Lung (tissue), 12 donors: Measurements from ENCODE around the gene STIM2. TPM values are rescaled to one million over a fixed set of nuclear protein-coding genes. Genes with fewer than 3 reads are reported as not detected.

Source experiments
- ATAC-seq: fragments of 200-7000 bp; cut with Tn5 transposase; one replicate; pipeline ENCODE4 v1.9.1; 2020; ENCODE audit warnings: moderate number of reproducible peaks; ENCODE audit not compliant: insufficient read depth, low FRiP score
- DNase-seq, 3 donors: peaks; one replicate each; pipeline ENCODE4 v3.0.0-alpha.2; 2013 to 2017
- H3K27ac ChIP-seq, 2 donors: one replicate each; pipeline ENCODE4 v1.5.1; 2013; ENCODE audit warnings: mild to moderate bottlenecking in 2 of 2, moderate library complexity in 2 of 2, control low read depth in 1 of 2, inconsistent platforms in 1 of 2, low read depth in 1 of 2, low read length in 1 of 2
- H3K27me3 ChIP-seq, 3 donors: one replicate each; pipeline ENCODE4 v1.5.1; 2013; ENCODE audit warnings: low read length in 2 of 3; ENCODE audit not compliant: control insufficient read depth in 3 of 3, insufficient read depth in 3 of 3
- H3K36me3 ChIP-seq, 4 donors: one replicate each; pipeline ENCODE4 v1.5.1; 2013; ENCODE audit warnings: low read length in 4 of 4, mild to moderate bottlenecking in 1 of 4, moderate library complexity in 1 of 4; ENCODE audit not compliant: control insufficient read depth in 4 of 4, insufficient read depth in 4 of 4
- H3K4me1 ChIP-seq, 5 donors: one replicate each; pipeline ENCODE4 v1.5.1; 2013; ENCODE audit warnings: low read length in 5 of 5, mild to moderate bottlenecking in 2 of 5, moderate library complexity in 1 of 5; ENCODE audit not compliant: control insufficient read depth in 5 of 5, insufficient read depth in 5 of 5
- H3K4me3 ChIP-seq: one replicate; pipeline ENCODE4 v1.5.1; 2013; ENCODE audit warnings: mild to moderate bottlenecking, control low read depth, moderate library complexity
- H3K9ac ChIP-seq, 2 donors: one replicate each; pipeline ENCODE4 v1.5.1; 2013; ENCODE audit warnings: low read length in 2 of 2, control low read depth in 1 of 2; ENCODE audit not compliant: insufficient read depth in 1 of 2
- H3K9me3 ChIP-seq, 4 donors: one replicate each; pipeline ENCODE4 v1.5.1; 2013; ENCODE audit warnings: low read length in 3 of 4, mild to moderate bottlenecking in 1 of 4, moderate library complexity in 1 of 4; ENCODE audit not compliant: control insufficient read depth in 4 of 4, insufficient read depth in 3 of 4
- WGBS, 2 donors: extraction: QIAGEN DNeasy Blood & Tissue Kit; methylation state at CpG; one replicate each; pipeline ENCODE4 v1.1.7; 2013; 5-methylcytosine and 5-hydroxymethylcytosine counted together
- polyA plus RNA-seq, 2 donors: library from polyadenylated mRNA; stranded (reverse); fragments of 200-250 nt; gene quantifications; one replicate each; pipeline ENCODE4 v1.2.1, GENCODE V29; 2013
- total RNA-seq, 2 donors: library from RNA; depleted of rRNA in 1 of 2; stranded (reverse); fragments of >200 nt in 1 of 2; gene quantifications; one replicate each; pipeline ENCODE4 v1.2.1, GENCODE V29; 2014 to 2021
- TF ChIP-seq, protein P1 (sequence below): IDR thresholded peaks from 2 replicates; pipeline ENCODE4 v1.5.1; 2012; ENCODE audit warnings: mild to moderate bottlenecking; ENCODE audit errors: control extremely low read depth, extremely low read depth
- donor health status: control.
- donor health status: control.
- donor health status: Bipolar disorder and iron deficiency.
- donor health status: healthy.
- donor health status: DM: yes; HTN: yes; CAD: no.

STIM2 gene
- total and polyA plus RNA-seq, 4 donors = 12.7 to 35.5 (median 25.9) TPM

DNA sequence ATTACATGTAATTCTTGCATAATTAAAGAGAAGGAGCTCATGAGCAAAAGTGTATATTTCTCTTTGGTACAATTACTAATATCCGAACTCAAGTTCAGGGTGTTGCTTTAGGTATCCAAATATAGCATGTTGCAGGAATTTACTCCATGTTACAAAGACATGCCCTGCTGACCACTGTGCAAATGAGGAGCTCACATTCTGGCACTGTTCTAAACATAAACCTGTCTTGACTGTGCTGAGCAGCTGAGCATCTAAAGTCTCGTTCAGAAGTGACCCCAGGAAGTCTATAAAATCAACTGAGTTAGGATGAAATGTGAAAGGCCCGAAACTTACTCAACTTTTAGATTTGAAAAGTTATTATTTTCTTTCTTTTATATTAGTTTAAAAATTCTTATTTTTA is 124.3 kb downstream of the STIM2 start:
- Histone ChIP-seq H3K4me3 (no peak overlapping the region), H3K4me1 (peaks cover 0 to 5% (median 4%) of the 10 kb centered on the region in 5 donors), H3K27me3 (no peaks in the 10 kb centered on the region), H3K9ac (no peak overlapping the region), H3K27ac (no peak overlapping the region), H3K36me3 (no peaks in the 10 kb centered on the region), H3K9me3 (no peaks in the 10 kb centered on the region)
- no peak for ATAC-seq
- no peak for DNase-seq
- TF ChIP-seq, protein P1, sequence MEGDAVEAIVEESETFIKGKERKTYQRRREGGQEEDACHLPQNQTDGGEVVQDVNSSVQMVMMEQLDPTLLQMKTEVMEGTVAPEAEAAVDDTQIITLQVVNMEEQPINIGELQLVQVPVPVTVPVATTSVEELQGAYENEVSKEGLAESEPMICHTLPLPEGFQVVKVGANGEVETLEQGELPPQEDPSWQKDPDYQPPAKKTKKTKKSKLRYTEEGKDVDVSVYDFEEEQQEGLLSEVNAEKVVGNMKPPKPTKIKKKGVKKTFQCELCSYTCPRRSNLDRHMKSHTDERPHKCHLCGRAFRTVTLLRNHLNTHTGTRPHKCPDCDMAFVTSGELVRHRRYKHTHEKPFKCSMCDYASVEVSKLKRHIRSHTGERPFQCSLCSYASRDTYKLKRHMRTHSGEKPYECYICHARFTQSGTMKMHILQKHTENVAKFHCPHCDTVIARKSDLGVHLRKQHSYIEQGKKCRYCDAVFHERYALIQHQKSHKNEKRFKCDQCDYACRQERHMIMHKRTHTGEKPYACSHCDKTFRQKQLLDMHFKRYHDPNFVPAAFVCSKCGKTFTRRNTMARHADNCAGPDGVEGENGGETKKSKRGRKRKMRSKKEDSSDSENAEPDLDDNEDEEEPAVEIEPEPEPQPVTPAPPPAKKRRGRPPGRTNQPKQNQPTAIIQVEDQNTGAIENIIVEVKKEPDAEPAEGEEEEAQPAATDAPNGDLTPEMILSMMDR = no peak
- 82 to 84% methylated on average over 3 of the region's 3 CpGs for WGBS, 2 donors

DNA sequence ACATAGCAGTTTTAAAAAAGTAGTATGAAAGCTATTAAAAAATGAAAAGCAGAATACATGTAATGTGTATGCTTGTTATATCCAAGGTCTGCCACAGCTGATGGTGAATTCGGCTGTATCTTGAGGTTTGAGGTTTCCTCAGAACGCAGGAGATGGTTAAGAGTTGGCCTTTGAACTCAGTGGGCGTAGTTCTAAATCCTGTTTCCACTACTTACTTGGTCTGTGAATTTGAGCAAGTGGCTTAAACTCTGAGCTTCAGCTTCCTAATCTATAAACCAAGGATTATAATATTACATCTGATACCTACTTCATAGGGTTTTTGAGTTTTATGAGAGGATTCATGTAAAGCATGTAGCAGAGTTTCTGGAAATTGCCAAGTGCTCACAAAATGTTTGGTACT is 125.2 kb downstream of the STIM2 start:
- TF ChIP-seq, protein P1 = no peak
- Histone ChIP-seq H3K27me3 (no peaks in the 10 kb centered on the region), H3K27ac (no peak overlapping the region), H3K36me3 (no peaks in the 10 kb centered on the region), H3K9me3 (no peaks in the 10 kb centered on the region), H3K9ac (no peak overlapping the region), H3K4me1 (peaks cover 0 to 5% (median 4%) of the 10 kb centered on the region in 5 donors), H3K4me3 (no peak overlapping the region)
- DNase-seq (no peak), ATAC-seq (no peak)
- WGBS, 2 donors = 38 to 52% methylated on average over 3 of the region's 3 CpGs

DNA sequence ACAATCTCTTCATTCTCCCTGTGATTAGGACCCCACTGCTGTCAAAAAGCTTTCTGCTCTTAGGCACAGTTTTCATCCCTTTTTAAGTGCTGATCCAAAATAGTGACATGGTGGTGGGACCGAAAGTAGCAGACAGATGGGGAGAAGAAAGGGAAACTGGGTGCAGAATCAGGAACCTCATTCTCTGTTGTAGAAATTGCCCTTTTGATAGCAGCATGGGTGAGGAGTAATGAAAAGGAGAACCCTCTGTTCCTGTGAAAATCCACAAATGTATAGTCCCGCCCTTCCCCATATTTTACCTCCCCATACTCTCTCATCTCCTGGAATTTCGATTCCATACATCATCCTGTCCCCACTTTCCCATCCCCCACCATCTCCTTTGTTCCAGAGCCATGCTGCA is 126.5 kb downstream of the STIM2 start:
- DNase-seq = no peak
- Histone ChIP-seq H3K9me3 (no peaks in the 10 kb centered on the region), H3K9ac (no peak overlapping the region), H3K27ac (no peak overlapping the region), H3K27me3 (no peaks in the 10 kb centered on the region), H3K36me3 (no peaks in the 10 kb centered on the region), H3K4me3 (no peak overlapping the region), H3K4me1 (peaks cover 0 to 9% (median 4%) of the 10 kb centered on the region in 5 donors)
- ATAC-seq = no peak
- TF ChIP-seq, protein P1 = no peak
- WGBS, 2 donors = 94 to 97% methylated on average over 3 of the region's 3 CpGs

DNA sequence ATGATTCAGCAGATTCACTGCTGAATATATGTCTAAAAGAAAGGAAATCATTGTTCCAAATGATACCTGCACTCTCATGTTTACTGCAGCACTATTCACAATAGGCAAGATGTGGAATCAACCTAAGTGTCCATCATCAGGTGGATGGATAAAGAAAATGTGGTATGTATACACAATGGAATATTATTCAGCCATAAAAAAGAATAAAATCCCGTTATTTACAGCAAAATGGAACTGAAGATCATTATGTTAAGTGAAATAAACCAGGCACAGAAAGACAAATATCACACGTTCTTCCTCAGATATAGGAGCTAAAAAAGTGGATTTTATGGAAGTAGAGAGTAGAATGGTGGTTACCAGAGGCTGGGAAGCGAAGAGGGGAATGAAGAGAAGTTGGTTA is 130.4 kb downstream of the STIM2 start:
- no peak for ATAC-seq
- no peaks in the 10 kb centered on the region for H3K36me3 ChIP-seq
- peaks cover 0 to 32% (median 15%) of the 10 kb centered on the region in 5 donors for H3K4me1 ChIP-seq
- no peak overlapping the region for H3K4me3 ChIP-seq
- DNase-seq = no peak
- H3K9me3 ChIP-seq = no peaks in the 10 kb centered on the region
- no peak overlapping the region for H3K27ac ChIP-seq
- TF ChIP-seq, protein P1 = no peak
- no peak overlapping the region for H3K9ac ChIP-seq
- H3K27me3 ChIP-seq = no peaks in the 10 kb centered on the region
- WGBS, 2 donors = 96 to 97% methylated on average over 3 of the region's 3 CpGs
